T-helper 9 cell (primary cell): ENCODE measurements around the gene ZSCAN25.
"Not testable (repeated sequence)": the region's sequence is repeated elsewhere in the genome, so short reads cannot be mapped to it uniquely, and the experiment has no call there.

Experiments used
- DNase-seq: peaks from one replicate; pipeline ENCODE4 v3.0.0-alpha.2; 2020

Gene ZSCAN25

DNA sequence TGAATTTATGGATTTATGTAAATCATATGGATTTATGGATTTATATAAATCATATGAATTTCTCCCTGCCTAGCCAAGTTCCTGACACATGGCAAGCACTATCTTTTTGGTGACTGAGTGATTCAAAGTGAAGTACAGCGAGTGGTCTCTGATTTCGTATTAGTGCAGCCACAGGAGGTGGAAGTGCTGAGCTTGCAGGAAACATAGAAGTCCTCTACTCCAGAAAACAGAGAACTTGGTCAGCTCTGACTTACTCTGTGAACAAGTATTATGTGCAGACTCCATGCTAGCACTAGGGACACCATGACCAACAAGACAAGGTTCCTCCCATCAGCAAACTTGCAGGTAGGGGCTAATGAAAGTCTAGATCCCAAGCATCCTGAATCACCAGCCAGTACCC lies 34.5 kb downstream of the ZSCAN25 start:
- no peak for DNase-seq

DNA sequence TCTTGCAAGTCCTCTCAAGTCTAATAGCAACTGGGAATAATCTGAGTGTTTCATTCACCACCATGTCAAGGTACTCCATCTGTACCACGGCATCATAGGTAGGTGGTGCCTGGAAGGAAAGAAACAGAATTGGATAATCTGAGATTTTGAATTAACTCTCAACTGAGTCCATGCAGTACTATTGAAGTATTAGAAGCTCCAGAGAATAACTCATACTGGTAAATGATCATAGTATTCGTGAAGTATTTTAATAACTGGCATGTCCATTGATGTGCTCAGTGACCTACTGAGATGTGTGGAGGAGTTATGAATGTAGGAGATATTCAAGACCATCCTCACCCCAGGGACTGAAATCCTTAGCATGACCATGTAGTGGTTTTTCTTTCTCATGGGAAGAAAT lies 35.9 kb downstream of the ZSCAN25 start:
- no peak for DNase-seq

DNA sequence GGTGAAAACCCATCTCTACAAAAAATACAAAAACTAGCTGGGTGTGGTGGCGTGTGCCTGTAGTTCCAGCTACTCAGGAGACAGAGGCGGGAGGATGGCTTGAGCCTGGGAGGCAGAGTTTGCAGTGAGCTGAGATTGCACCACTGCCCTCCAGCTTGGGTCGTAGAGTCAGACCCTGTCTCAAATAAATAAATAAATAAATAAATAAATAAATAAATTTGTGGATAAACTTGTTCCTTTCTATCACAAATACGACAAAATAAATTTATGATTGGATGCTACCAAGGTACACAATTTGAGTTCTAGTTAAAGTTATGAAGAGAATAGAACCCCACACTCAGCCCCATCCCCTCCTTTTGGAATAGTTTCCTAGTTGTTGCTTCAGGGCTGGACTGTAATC lies 36.5 kb downstream of the ZSCAN25 start:
- DNase-seq: not testable (repeated sequence)

DNA sequence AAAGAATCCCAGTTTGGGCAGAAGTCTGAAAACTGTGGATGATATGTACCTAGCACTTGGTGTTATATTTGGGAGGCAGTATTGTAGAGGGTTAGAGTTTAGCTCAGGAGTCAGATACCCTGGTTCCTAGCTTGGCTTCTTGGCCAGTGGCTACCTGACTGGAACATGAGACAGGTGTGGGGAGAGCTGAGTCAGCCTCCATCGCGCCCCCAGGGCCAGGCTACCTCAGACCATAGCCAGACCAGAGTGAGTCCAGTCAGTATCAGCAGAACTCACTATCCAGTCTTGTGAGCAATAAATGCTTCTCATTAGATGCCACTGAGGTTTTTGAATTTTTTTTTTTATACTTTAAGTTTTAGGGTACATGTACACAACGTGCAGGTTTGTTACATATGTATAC lies 37.0 kb downstream of the ZSCAN25 start:
- DNase-seq: no peak

DNA sequence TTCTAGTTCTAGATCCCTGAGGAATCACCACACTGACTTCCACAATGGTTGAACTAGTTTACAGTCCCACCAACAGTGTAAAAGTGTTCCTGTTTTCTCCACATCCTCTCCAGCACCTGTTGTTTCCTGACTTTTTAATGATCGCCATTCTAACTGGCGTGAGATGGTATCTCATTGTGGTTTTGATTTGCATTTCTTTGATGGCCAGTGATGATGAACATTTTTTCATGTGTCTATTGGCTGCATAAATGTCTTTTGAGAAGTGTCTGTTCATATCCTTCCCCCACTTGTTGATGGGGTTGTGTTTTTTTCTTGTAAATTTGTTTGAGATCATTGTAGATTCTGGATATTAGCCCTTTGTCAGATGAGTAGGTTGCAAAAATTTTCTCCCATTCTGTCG lies 37.9 kb downstream of the ZSCAN25 start:
- not testable (repeated sequence) for DNase-seq

DNA sequence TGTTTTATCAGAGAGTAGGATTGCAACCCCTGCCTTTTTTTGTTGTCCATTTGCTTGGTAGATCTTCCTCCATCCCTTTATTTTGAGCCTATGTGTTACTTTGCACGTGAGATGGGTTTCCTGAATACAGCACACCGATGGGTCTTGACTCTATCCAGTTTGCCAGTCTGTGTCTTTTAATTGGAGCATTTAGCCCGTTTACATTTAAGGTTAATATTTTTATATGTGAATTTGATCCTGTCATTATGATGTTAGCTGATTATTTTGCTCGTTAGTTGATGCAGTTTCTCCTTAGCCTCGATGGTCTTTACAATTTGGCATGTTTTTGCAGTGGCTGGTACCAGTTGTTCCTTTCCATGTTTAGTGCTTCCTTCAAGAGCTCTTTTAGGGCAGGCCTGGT lies 41.1 kb downstream of the ZSCAN25 start:
- not testable (repeated sequence) for DNase-seq

DNA sequence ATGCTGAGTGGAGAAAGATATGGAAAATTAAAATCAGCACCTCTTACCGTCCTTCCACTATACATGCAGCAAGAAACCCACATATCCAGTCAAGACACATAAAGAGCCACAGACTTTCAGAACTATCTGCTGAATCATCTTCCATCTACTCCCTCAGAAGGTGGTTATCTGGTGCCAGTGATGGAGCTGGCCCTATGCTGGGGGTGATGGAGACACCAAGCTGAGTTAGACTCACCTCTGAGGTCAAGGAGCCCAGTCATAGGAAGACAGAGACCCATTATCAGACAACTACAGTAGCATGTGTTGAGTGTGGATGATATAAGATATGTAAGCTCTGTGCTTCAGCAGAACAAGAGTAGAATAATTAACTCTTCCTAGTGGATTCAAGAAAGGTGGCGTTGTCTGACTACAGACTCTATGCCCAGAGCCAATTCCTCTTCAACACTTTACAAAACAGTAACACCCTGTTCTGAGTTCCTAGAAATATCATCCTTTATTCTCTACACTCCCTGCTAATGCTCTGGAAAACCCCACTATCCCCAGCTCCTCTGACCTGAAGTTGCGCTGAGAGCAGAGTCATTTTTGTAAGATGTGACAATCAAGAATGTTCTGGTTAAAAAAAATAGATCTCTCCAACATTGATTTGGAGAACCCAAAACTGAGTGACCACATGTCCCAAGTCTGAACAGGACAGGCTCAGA lies 48.7 kb downstream of the ZSCAN25 start:
- no peak for DNase-seq

DNA sequence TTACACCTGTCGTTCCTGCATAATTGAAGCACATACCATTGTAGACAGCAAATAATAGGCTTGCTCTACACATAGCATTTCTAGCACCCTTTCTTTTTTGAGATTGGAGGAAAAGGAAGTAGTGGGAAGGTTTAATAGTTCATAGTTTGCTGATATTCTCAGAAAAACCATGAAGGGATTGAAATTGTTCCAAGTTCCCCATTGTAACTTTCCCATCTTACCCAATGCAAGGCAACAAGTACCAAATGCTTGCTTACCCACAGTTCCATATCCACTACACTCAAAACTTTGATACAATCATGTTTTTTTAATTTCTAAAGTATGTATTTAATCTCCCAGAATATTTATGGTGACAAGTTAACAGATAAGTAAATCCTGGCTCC lies 49.3 kb downstream of the ZSCAN25 start:
- DNase-seq: no peak

DNA sequence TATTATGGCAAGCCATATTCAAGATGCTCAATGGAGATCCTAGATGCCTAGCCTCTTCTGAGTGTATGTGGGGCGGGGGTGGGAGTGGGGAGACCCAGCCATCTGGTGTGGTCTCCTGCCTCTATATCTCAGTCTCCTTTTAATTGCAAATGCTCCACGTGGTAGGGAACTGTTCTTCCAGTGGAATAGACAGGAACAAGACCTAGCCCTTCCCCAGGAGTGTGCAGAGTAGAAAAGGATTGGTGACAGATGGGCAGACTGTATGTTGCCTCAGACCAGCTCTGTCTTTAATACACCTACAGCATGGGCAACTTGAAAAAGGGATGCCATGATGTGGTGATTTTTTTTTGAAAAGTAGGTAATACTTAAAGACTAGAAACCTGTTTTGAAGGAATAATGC lies 50.4 kb downstream of the ZSCAN25 start:
- DNase-seq: no peak

DNA sequence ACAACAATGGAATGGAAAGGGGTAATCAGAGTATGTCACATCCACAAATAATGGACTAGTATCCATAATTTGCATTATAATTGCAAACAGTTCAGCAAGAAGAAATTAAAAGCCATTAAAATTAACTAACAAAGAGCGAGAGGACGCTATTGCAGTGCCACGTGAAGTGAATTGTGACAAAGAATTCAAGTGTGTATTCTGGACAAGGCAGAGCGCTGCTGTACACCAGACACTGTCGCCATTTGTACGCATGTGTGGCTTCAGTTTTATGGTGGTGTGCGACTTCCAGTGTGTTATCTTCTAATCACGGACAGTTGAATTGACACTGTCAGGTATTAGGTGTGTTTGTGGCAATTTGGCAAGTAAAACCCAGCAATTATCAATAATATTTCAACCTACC lies 51.8 kb downstream of the ZSCAN25 start:
- DNase-seq: no peak

DNA sequence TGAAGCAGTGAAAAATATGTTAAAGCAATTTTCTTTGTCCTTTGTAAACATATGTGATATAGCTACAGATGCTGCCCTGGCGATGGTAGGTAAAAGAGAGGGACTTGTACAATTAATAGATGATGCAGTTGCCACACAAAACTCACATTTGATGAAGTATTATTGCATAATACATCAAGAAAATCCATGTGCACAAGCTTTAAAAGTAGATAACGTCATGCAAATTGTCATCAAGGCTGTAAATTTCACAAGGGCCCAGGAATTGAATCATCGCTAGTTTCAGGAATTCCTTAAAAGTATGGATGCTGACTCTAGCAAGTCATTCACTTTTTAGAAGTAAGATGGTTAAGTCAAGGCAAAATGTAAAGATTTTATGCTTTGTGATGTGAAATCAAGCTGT lies 53.0 kb downstream of the ZSCAN25 start:
- DNase-seq: no peak

DNA sequence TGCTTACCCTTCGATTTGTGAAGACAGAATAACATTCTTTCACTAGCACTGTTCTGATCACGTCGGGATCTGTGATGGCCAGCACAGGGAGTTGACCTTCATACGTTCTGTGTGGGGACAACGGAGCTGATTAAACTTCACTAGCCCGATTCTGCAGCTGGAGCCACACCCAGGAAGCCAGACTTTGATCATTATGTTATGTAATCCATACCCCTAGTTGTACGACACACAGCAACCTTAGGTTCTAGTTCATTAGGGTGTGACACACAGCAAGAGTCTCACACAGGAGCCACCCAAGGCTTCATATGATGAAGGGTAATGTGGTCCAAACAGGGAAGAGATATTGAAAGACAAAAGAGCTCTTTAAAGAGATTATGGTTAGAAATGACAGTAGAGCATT lies 55.8 kb downstream of the ZSCAN25 start:
- no peak for DNase-seq

DNA sequence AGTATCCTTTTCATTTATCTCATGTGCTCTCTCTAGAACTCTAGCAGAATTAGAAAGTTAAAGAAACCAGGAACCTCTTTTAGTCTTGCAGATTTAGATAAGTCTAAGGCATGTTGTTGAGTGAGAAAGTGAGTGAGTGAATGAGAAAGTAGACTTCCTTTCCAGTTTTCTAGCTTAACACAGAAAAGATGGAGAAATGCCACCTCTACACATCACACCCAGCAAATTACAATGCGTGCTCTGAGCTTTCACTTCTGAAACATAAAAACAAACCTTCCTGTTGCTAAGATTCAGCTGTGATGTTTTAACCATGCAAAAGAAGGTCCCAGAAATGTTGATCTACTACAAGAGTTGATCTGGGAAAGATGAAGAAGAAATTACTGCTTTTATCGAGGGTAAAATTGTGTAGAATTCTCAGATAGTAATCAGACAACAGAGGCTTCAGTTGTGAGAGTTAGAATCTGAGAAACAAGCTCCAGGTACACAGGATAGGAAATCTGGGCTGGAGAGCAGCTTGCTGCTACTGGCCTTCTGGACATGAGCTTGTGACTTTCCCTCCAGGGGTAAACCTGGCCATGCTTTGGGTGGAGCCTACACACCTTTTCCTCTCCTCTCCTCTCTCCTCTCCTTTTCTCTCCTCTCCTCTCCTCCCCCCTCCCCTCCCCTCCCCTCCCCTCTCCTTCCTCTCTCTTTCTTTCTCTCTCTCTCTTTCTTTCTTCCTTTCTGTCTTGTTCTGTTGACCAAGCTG lies 58.4 kb downstream of the ZSCAN25 start:
- no peak for DNase-seq

DNA sequence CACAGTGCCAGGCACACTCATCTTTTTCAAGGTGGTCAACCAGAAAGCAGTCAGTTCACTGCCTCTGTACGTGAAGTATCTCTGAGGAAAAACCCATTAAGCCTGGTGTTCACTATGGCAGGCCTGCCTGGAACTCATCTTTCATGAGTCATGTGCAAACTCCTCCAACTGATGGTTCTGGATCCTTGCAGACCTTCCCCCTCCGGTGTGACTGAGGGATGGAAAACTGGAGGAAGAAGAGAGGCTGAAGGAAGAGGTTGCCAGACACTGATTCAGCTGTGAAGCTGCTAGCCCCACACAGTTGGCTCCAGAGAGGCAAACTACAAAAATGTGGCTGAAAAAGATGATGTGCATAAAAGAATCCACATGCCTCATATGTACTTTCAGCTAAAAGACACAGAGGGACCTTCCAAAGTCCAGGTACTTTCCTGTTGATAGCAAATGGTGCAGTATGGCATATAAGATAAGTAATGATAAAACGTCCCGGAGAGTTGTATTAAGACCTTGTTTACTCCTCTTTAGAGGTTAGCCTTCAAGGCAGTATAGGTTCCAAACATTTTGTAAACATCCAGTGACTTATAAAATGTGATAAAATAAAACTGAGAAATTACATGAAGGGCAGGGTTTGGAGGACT lies 60.4 kb downstream of the ZSCAN25 start:
- DNase-seq: no peak

DNA sequence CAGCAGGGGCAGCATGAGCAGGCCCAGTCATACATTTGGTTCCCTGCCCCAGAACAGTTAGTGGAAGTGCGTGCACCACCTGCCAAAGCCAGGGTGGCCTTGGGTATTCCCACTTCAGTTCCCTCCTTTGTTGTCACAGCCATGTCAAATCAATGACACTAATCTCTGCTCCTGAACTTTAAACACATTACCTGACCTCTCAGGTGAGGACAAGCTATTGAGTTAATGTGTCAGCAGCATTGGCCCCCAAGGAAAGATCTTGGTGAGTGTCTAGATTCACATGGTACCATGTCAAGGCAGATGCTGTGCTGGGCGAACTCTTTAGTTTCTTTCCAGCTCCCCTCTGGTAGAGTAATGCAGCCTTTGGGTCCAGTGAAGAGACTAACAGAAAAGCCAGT lies 60.9 kb downstream of the ZSCAN25 start:
- no peak for DNase-seq

DNA sequence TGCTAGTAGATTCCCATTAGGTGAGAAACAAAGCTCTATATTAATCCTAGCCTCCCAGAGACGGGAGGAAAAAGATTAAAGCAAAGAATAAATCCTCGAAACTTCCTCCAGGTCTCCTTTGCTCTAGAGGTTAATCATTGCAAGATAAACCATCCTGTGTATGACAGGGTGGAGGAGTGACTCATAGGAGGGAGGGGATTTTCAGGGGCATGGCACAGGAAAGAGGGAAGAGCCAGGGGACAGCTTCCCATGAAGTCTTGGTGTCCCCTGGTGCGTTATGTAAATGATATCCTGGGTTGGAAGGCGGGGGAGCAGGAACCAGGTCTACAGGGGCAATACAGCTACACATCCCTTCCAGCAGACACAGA lies 62.3 kb downstream of the ZSCAN25 start:
- DNase-seq: no peak

DNA sequence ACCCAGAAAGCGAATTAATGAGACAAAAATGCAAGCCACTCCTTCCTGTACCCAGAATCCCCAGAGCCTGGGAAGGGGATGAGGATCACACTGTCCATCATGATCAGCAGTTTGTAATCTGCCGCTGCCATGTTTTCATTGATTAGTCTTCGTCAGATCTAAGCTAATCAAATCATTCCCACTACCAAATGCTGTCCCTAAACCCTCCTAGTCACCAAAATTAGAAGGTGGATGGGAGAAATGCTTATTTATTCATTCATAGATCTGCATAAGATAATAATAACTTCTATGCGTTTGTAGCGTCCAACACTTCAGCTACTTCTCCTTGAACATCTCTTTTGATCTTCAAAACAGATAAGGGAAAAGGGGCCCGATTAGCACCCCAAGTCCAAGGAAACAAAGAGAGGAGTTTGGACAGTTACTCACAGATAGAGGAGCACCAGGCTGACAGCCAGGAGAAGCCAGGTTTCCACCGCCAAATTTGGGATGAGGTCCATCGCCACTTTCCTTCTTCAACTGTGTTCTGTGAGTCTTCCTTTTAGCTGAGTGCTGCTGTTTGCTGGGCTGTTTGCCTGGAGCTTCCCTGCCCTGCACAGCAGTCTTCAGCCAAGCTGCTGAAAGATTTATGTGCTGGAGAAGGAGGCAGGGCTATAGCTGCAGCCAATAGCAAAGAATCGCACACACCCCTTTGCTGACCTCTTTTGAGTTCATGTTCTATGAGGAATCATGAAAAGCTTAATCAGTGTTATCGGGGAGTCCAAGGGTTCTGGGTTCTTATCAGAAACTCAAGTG lies 62.9 kb downstream of the ZSCAN25 start, which contains the start of gene CYP3A5:
CYP3A5 (minus strand) TSS at position 597 of the 792 bp plus-strand sequence; CDS start at position 497, 100 bp downstream.
- no peak for DNase-seq
